A549 treated with AZD2906 at 1 μM for 4 hours (cell line): ENCODE measurements around the gene RND1. TPM values are rescaled to one million over a fixed set of nuclear protein-coding genes. Genes with fewer than 3 reads are reported as not detected.

Experiments used
- total RNA-seq: library from RNA; stranded (reverse); fragments of 200-300 nt; extraction: Qiagen RNA extraction; gene quantifications from 5 replicates; pipeline ENCODE4 v1.2.3, GENCODE V29; 2022

Gene RND1
- 3.1 to 4.9 TPM (median 3.4 TPM) in 5 replicates for total RNA-seq

GRCh38 chr12:48865281-48866051, at the start of gene RND1:
Gene RND1 (minus strand): TSS chr12:48865870. CDS start chr12:48865767, 103 bp downstream.

GRCh38 chr12:48851883-48852733, 13.6 kb downstream of the RND1 start, which contains the start of gene DDX23:
Gene DDX23 (minus strand): TSS chr12:48852163. CDS start chr12:48845782, 6,381 bp downstream.

GRCh38 chr12:48817873-48818830, 47.5 kb downstream of the RND1 start, which contains the start of gene CACNB3:
Gene CACNB3 (plus strand): TSS chr12:48818496. CDS start chr12:48818930, 434 bp downstream.

Other genes starting within 250 kb of the RND1 start
- 36.7 to 51.0 TPM (median 37.1 TPM) in 5 replicates for gene KANSL2, start 183.6 kb downstream of the RND1 start, total RNA-seq
- gene CCNT1, start 149.2 kb downstream of the RND1 start, total RNA-seq = 11.9 to 14.0 TPM (median 12.5 TPM) in 5 replicates
- gene ADCY6, start 76.8 kb downstream of the RND1 start, total RNA-seq = 9.5 to 12.7 TPM (median 11.3 TPM) in 5 replicates
- 23.8 to 38.2 TPM (median 31.2 TPM) in 5 replicates for gene CACNB3, start 47.4 kb downstream of the RND1 start, total RNA-seq
- gene DDX23, start 13.7 kb downstream of the RND1 start, total RNA-seq = 71.9 to 82.8 TPM (median 75.2 TPM) in 5 replicates
- gene FKBP11, start 59.6 kb upstream of the RND1 start, total RNA-seq = 48.4 to 61.7 TPM (median 57.5 TPM) in 5 replicates
- 114 to 159 TPM (median 151 TPM) in 5 replicates for gene ARF3, start 91.6 kb upstream of the RND1 start, total RNA-seq
- gene WNT10B, start 105.9 kb upstream of the RND1 start, total RNA-seq = 1.6 to 2.3 TPM (median 1.9 TPM) in 5 replicates
- 0.09 to 0.17 TPM (median 0.13 TPM) in 5 replicates for gene WNT1, start 112.5 kb upstream of the RND1 start, total RNA-seq
- gene DDN, start 133.5 kb upstream of the RND1 start, total RNA-seq = 0.50 to 0.82 TPM (median 0.66 TPM) in 5 replicates
- 39.8 to 43.2 TPM (median 40.2 TPM) in 5 replicates for gene PRKAG1, start 152.9 kb upstream of the RND1 start, total RNA-seq
- 28.7 to 38.1 TPM (median 34.0 TPM) in 5 replicates for gene KMT2D, start 194.9 kb upstream of the RND1 start, total RNA-seq
- gene RHEBL1, start 204.1 kb upstream of the RND1 start, total RNA-seq = 3.2 to 5.1 TPM (median 4.1 TPM) in 5 replicates
- gene DHH, start 228.9 kb upstream of the RND1 start, total RNA-seq = not detected in 5 replicates
- gene LMBR1L, start 245.0 kb upstream of the RND1 start, total RNA-seq = 13.1 to 18.8 TPM (median 16.6 TPM) in 5 replicates